Effector memory CD4-positive, alpha-beta T cell (primary cell): ENCODE data around the gene VPS37C.
"Not testable (repeated sequence)": the region's sequence is repeated elsewhere in the genome, so short reads cannot be mapped to it uniquely, and the experiment has no call there.

Source experiments
- DNase-seq, 3 donors: peaks; one replicate each; pipeline ENCODE4 v3.0.0-alpha.2; 2020
- H3K27ac ChIP-seq: 2 replicates; pipeline ENCODE4 v1.7.0; 2013; ENCODE audit warnings: mild to moderate bottlenecking, low read length, moderate library complexity; ENCODE audit not compliant: insufficient read depth, poor library complexity, severe bottlenecking
- H3K27me3 ChIP-seq: replicated peaks from 2 replicates; pipeline ENCODE4 v1.7.0; 2013; ENCODE audit warnings: mild to moderate bottlenecking, low read length; ENCODE audit not compliant: insufficient read depth, control insufficient read depth, poor library complexity, severe bottlenecking
- H3K36me3 ChIP-seq: 2 replicates; pipeline ENCODE4 v1.7.0; 2013; ENCODE audit warnings: mild to moderate bottlenecking, low read length, moderate library complexity; ENCODE audit not compliant: control insufficient read depth, insufficient read depth
- H3K4me1 ChIP-seq: 2 replicates; pipeline ENCODE4 v1.7.0; 2013; ENCODE audit warnings: low read length, mild to moderate bottlenecking; ENCODE audit not compliant: control insufficient read depth, insufficient read depth, poor library complexity, severe bottlenecking
- H3K4me3 ChIP-seq: 2 replicates; pipeline ENCODE4 v1.7.0; 2013; ENCODE audit warnings: low read length, low read depth, mild to moderate bottlenecking; ENCODE audit not compliant: insufficient read depth, poor library complexity, severe bottlenecking
- H3K9me3 ChIP-seq: 2 replicates; pipeline ENCODE4 v1.7.0; 2013; ENCODE audit warnings: mild to moderate bottlenecking, low read length, moderate library complexity; ENCODE audit not compliant: control insufficient read depth

VPS37C gene

GRCh38 chr11:61103851-61104423 lies 57.3 kb downstream of the VPS37C start:
- H3K27me3 ChIP-seq, result no peaks in the 10 kb centered on the region
- H3K4me1 ChIP-seq, result peaks cover 48% of the 10 kb centered on the region
- no peak for DNase-seq
- peaks cover 19% of the 10 kb centered on the region for H3K36me3 ChIP-seq
- H3K9me3 ChIP-seq, result no peaks in the 10 kb centered on the region
- peak overlapping the region; percentile 97 for H3K27ac ChIP-seq
- peak overlapping the region; percentile 89 for H3K4me3 ChIP-seq

GRCh38 chr11:61102667-61103571 lies 58.3 kb downstream of the VPS37C start:
- Histone ChIP-seq H3K4me1 (peaks cover 38% of the 10 kb centered on the region), H3K36me3 (peaks cover 9% of the 10 kb centered on the region), H3K27me3 (no peaks in the 10 kb centered on the region), H3K9me3 (no peaks in the 10 kb centered on the region), H3K27ac (peak overlapping the region; percentile 97), H3K4me3 (peak overlapping the region; percentile 89)
- no peak for DNase-seq

- H3K4me3 ChIP-seq, result no peak overlapping the region
- H3K27ac ChIP-seq, result no peak overlapping the region
- H3K36me3 ChIP-seq, result no peaks in the 10 kb centered on the region
- H3K27me3 ChIP-seq, result no peaks in the 10 kb centered on the region
- peaks cover 4% of the 10 kb centered on the region for H3K4me1 ChIP-seq
- no peaks in the 10 kb centered on the region for H3K9me3 ChIP-seq
- no peak for DNase-seq
Measured at GRCh38 chr11:61098778-61099177, 62.4 kb downstream of the VPS37C start.

DNA sequence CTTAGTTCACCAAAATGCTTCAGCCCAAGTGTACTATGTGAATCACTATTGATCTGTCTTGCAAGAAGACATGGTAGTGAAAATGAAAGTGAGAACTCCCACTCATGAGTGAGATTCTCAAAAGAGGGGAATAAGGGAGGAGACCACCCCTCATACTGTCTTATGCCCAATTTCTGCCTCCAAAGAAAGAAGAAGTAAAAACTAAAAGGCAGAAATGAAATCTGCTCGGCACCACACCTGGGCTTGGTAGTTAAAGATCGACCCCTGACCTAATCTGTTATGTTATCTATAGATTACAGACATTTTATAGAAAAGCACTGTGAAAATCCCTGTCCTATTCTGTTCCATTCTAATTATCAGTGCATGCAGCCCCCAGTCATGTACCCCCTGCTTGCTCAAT lies 63.0 kb downstream of the VPS37C start:
- H3K4me3 ChIP-seq, H3K36me3 ChIP-seq, H3K4me1 ChIP-seq, H3K9me3 ChIP-seq, H3K27ac ChIP-seq, H3K27me3 ChIP-seq, DNase-seq: not testable (repeated sequence)

DNA sequence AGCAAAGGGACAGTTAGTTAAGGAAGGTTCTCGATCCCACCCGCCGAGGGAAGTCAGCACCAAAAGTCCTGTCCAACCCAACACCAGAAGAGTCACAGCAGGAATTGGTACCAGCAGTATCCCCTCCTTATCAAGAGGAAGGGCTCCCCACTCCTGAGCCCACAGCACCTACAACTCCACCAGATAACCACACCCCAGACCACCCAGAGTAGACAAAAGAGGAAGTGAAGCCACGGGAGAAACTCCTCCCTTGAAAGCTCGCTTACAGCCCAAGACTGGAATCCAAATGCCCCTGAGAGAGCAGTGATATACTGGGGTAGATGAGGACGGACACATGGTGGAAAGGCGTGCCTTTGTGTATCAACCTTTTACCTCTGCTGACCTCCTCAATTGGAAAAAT lies 66.2 kb downstream of the VPS37C start:
- H3K4me3 ChIP-seq, result no peak overlapping the region
- peaks cover 31% of the 10 kb centered on the region for H3K4me1 ChIP-seq
- H3K36me3 ChIP-seq, result no peaks in the 10 kb centered on the region
- H3K27me3 ChIP-seq, result no peaks in the 10 kb centered on the region
- H3K9me3 ChIP-seq, result no peaks in the 10 kb centered on the region
- no peak overlapping the region for H3K27ac ChIP-seq
- no peak for DNase-seq

- not testable (repeated sequence) for H3K9me3 ChIP-seq, H3K27me3 ChIP-seq, H3K4me3 ChIP-seq, H3K36me3 ChIP-seq, H3K27ac ChIP-seq, DNase-seq
- H3K4me1 ChIP-seq, result peaks cover 31% of the 10 kb centered on the region
Measured at GRCh38 chr11:61094167-61094566, 67.1 kb downstream of the VPS37C start.

- Histone ChIP-seq H3K4me3 (no peak overlapping the region), H3K27ac (peak overlapping the region; percentile 66), H3K36me3 (no peaks in the 10 kb centered on the region), H3K4me1 (peaks cover 31% of the 10 kb centered on the region), H3K9me3 (no peaks in the 10 kb centered on the region), H3K27me3 (no peaks in the 10 kb centered on the region)
- DNase-seq, result no peak
Measured at GRCh38 chr11:61092908-61093763, 68.1 kb downstream of the VPS37C start.

DNA sequence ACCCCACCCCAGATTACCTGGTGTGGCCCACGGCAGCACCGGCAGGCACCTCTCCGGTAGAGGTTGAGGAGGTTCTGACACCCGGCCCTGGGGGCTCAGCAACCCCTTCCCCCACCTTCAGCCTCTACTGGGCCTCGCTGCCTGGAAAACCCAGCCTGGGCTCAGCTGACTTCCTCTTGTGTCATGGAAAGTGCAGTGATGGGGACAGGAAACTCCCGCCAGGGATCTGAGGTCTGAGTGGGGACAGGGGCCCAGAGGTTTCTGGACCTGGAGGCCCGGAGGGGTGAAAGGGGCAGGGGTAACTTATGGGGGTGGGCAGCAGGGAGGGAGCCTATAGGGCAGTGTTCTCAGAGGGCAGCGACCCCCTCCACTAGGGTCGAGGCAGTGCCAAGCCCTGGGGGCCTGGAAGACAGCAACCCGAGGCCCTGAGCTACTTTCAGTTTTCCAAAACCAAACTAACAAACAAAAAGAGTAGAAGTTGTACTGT lies 68.9 kb downstream of the VPS37C start:
- Histone ChIP-seq H3K36me3 (no peaks in the 10 kb centered on the region), H3K27ac (peak overlapping the region; percentile 66), H3K9me3 (no peaks in the 10 kb centered on the region), H3K4me1 (peaks cover 31% of the 10 kb centered on the region), H3K27me3 (no peaks in the 10 kb centered on the region), H3K4me3 (peak overlapping the region; percentile 13)
- DNase-seq, result peak; percentile 42 to 55 (median 49)

DNA sequence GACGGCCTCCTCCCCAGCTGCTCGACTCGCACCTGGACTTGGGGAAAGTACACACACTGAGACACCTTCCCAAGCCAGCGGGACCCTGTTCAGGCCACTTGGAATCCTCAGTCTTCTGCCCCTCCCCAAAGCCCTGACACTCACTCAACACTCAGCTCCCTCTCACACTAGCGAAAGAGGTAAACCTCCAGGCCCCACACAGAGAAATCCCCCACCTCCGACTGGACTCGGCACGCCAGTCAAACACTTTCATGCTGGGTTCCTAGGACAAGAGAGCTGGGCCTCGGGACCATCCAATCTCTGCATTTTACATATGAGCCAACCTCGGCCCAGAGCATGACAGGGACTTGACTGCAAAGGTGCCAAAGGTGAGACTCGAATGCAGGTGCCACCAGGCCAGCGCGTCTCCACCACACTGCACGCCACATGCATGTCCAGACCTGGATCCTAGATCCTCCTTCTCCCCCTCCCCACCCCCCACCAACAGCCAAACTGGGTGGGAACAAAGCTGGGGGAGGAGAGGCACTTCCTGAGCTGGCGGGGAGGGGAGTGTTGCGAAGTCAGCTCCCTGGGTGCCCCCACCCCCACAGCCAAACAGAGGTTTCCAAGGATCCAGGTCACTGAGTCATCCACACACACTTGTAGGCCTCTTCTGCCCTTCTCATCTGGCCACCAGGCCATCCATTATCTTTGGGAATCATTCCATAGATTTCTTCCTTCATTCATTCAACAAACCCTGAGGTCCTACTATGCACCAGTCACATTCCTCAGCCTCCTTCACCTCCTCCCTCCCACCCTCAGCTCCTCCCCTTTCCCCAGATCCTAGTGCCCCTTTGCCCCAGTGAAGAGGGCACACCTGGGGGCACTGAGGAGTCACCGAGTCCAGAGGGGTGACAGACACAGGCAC lies 69.6 kb downstream of the VPS37C start:
- Histone ChIP-seq H3K4me3 (peak overlapping the region; percentile 13), H3K36me3 (no peaks in the 10 kb centered on the region), H3K9me3 (no peaks in the 10 kb centered on the region), H3K27ac (peak overlapping the region; percentile 66), H3K4me1 (peaks cover 31% of the 10 kb centered on the region), H3K27me3 (no peaks in the 10 kb centered on the region)
- DNase-seq, result no peak
